ENCODE data around the gene B4GALNT3.

Gene B4GALNT3

DNA sequence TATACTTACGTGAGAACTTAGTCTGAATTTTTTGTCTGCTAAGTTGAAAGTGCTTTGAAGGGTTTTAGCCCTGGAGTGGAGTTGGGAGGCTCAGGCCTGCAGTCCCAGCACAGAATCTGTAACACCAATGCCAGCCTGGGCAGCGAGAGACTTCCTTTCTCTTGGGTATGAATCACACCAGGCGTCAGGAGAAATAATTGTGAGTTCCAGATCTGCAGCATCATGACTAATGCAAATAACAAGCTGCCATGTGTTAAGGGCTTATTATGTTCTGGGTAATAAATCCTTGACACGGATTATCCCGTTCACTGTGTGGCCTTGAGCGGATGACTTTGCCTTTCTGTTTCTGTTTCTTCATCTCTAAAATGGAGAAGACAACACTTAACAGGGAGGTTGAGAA is 70.6 kb downstream of the B4GALNT3 start:
- Histone ChIP-seq H3K27me3 (ENCODE audit: insufficient read depth, poor library complexity, severe bottlenecking) (no peaks in the 10 kb centered on the region), H3K4me3 (replicated peaks; ENCODE audit: insufficient read depth, low read length) (no peak overlapping the region), H3K27ac (replicated peaks) (no peak overlapping the region)
- TF ChIP-seq SPI1 (IDR thresholded peaks at IDR 0.05; ENCODE audit: borderline replicate concordance, low read depth) = no peak
- no peak for TF ChIP-seq GABPA (IDR thresholded peaks at IDR 0.05; ENCODE audit: low read depth)
- no peak for TF ChIP-seq POLR2AphosphoS5 (IDR thresholded peaks at IDR 0.05; ENCODE audit: low read depth)
- no peak for TF ChIP-seq REST (IDR thresholded peaks at IDR 0.05; ENCODE audit: insufficient replicate concordance, low read depth)
- TF ChIP-seq, protein P1, sequence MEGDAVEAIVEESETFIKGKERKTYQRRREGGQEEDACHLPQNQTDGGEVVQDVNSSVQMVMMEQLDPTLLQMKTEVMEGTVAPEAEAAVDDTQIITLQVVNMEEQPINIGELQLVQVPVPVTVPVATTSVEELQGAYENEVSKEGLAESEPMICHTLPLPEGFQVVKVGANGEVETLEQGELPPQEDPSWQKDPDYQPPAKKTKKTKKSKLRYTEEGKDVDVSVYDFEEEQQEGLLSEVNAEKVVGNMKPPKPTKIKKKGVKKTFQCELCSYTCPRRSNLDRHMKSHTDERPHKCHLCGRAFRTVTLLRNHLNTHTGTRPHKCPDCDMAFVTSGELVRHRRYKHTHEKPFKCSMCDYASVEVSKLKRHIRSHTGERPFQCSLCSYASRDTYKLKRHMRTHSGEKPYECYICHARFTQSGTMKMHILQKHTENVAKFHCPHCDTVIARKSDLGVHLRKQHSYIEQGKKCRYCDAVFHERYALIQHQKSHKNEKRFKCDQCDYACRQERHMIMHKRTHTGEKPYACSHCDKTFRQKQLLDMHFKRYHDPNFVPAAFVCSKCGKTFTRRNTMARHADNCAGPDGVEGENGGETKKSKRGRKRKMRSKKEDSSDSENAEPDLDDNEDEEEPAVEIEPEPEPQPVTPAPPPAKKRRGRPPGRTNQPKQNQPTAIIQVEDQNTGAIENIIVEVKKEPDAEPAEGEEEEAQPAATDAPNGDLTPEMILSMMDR (IDR thresholded peaks at IDR 0.05; ENCODE audit: insufficient read depth, low read length) = no peak
- DNase-seq (ENCODE audit: low read depth in 1 of 2, low spot score in 1 of 2) = no peak

GRCh38 chr12:530821-531220 is 71.1 kb downstream of the B4GALNT3 start:
- no peak for DNase-seq (ENCODE audit: low read depth in 1 of 2, low spot score in 1 of 2)
- TF ChIP-seq SPI1 (IDR thresholded peaks at IDR 0.05; ENCODE audit: borderline replicate concordance, low read depth) (no peak), POLR2AphosphoS5 (IDR thresholded peaks at IDR 0.05; ENCODE audit: low read depth) (no peak), GABPA (IDR thresholded peaks at IDR 0.05; ENCODE audit: low read depth) (no peak), REST (IDR thresholded peaks at IDR 0.05; ENCODE audit: insufficient replicate concordance, low read depth) (no peak)
- TF ChIP-seq, protein P1 (IDR thresholded peaks at IDR 0.05; ENCODE audit: insufficient read depth, low read length) = no peak
- no peak overlapping the region for H3K27ac ChIP-seq (replicated peaks)
- H3K27me3 ChIP-seq (ENCODE audit: insufficient read depth, poor library complexity, severe bottlenecking) = no peaks in the 10 kb centered on the region
- no peak overlapping the region for H3K4me3 ChIP-seq (replicated peaks; ENCODE audit: insufficient read depth, low read length)

DNA sequence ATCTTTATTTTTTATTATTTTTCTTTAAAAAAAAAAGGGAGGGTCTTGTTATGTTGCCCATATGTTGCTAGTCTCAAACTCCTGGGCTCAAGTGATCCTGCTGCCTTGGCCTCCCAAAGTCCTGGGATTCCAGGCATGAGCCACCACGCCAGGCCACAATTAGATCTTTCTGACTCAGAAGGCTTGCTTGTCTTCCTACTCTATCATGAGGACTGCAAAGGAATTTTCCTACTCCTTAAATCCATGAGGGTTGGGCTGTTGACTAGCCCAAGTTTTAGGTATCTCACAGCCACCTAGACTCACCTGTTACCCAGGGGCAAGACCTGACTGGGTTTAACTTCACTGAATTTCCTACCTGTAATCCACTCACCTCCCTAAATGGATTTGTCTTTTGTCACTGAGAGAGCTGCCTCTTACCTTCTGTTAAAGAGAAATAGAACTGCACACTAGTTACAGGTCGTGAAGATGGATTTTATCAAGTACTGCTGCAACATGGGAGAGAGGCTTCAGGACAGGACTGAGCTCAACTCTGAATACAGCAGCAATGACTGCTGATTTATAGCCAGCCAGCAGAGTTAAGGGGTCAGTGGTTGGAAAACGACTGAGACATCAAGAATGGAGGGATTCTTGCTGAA is 72.3 kb downstream of the B4GALNT3 start:
- no peak overlapping the region for H3K4me3 ChIP-seq (replicated peaks; ENCODE audit: insufficient read depth, low read length)
- DNase-seq (ENCODE audit: low read depth in 1 of 2, low spot score in 1 of 2) = no peak
- TF ChIP-seq GABPA (IDR thresholded peaks at IDR 0.05; ENCODE audit: low read depth) (no peak), POLR2AphosphoS5 (IDR thresholded peaks at IDR 0.05; ENCODE audit: low read depth) (no peak), SPI1 (IDR thresholded peaks at IDR 0.05; ENCODE audit: borderline replicate concordance, low read depth) (no peak), REST (IDR thresholded peaks at IDR 0.05; ENCODE audit: insufficient replicate concordance, low read depth) (no peak)
- no peaks in the 10 kb centered on the region for H3K27me3 ChIP-seq (ENCODE audit: insufficient read depth, poor library complexity, severe bottlenecking)
- H3K27ac ChIP-seq (replicated peaks) = no peak overlapping the region
